ENCODE data around the gene TRAPPC2B.
"Not testable (repeated sequence)": the region's sequence is repeated elsewhere in the genome, so short reads cannot be mapped to it uniquely, and the experiment has no call there.

The TRAPPC2B gene

DNA sequence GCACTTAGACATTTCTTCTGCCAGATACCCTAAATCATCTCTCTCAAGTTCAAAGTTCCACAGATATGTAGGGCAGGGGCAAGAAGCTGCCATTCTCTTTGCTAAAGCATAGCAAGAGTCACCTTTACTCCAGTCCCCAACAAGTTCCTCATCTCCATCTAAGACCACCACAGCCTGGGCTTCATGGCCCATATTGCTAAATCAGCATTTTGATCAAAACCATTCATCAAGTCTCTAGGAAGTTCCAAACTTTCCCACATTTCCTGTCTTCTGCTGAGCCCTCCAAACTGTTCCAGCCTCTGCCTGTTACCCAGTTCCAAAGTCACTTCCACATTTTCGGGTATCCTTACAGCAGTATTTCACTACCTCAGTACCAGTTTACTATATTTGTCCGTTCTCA, 11.3 kb downstream of the TRAPPC2B start:
- DNase-seq, result not testable (repeated sequence)

DNA sequence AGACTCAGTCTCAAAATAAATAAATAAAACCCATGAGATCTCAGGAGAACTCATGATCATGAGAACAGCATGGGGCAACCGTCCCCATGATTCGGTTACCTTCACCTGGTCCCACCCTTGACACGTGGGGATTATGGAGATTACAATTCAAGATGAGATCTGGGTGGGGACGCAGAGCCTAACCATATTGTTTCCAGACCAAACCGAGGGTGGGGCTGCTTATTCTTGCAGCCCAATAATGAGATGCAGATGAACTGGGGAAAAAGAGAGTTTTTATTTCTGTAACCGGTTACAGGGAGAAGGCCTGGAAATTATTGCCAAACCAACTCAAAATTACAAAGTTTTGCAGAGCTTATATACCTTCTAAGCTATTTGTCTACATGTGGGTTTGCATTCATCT, 12.8 kb downstream of the TRAPPC2B start:
- DNase-seq, result no peak

- DNase-seq, result no peak
Observed at GRCh38 chr19:57377498-57378146, 14.3 kb downstream of the TRAPPC2B start.

GRCh38 chr19:57380923-57381322, 17.6 kb downstream of the TRAPPC2B start:
- DNase-seq, result no peak

- DNase-seq, result no peak
Observed at GRCh38 chr19:57382806-57383488, 19.6 kb downstream of the TRAPPC2B start.

DNA sequence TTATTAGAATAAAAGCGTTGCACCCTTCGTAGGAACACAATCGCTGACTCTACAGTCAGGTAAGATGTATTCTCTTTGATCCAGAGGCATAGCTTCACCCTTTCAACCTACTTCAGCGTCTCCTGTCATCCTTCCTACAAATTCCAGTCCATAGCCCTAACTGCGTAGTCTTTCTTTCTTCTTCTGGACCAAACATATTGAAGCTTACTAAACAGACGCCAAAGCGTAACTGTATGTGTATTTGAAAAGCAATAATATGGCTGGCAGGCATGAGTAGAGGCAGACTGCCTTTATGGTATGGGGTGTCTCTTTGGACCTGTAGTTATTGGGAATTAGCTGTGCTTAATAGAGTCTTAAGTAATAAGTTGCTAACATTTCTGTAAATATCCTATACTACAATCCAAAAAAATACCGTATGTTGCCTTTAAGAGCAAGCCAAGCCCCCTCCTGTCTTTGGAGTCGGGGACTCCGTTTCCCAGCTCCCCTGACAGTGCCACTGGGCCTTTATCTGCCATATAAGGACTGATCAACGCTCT, 25.9 kb downstream of the TRAPPC2B start:
- DNase-seq, result no peak

DNA sequence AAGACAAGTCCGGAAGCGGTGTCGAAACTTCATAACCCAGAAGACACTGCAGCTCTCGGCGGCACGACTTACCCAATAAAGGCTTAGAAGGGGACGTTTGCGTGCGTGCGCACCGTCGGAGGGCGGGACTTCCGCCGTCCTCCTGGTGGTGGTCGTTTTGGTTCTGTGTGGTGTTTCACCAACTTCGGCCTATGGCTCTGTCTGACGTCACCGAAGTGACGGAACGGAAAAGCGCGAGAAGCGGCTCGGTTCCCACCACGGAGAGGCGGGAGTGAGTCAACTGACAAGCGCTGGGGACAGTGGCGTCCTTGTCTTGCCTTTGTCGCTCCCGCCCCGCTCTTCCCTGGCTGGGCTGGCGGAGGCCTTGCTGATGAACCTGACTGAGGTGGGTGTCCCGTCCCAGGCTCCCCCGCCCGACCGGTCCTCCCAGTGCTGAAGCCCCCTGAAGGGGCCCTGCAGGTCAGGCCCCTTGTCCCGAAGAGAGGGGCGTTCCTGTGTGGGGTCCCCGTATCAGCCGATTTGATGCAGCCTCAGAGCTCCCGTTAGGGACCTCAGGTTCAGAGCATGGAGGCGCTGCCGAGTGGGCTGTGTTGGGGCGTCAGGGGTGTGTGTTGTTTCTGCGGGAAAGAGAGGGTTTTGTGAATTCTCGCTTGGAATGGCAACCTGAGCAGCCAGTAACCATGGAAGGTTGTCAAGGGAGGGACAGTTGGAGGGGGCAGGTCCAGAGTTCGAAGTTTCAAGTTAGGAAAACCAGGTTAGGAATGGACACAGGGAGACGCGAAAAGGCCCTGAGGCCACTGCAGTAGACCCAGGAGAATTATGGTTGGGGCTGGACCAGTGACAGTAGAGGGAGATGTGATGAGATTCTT, 26.6 kb downstream of the TRAPPC2B start, which contains the start of gene ZNF548:
TSS of gene ZNF548 (plus strand) at position 125 of the 869 bp plus-strand sequence. CDS start at position 371, 246 bp downstream.
- DNase-seq, result peak; percentile 92 to 98

- no peak for DNase-seq
Observed at GRCh38 chr19:57395710-57396109, 32.4 kb downstream of the TRAPPC2B start.

DNA sequence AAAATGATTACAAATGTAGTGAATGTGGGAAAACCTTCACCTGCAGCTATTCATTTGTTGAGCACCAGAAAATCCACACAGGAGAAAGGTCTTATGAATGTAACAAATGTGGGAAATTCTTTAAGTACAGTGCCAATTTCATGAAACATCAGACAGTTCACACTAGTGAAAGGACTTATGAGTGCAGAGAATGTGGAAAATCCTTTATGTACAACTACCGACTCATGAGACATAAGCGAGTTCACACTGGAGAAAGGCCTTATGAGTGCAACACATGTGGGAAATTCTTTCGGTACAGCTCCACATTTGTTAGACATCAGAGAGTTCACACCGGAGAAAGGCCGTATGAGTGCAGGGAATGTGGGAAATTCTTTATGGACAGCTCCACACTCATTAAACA, 35.5 kb downstream of the TRAPPC2B start:
- DNase-seq, result no peak

GRCh38 chr19:57403737-57404563, 40.6 kb downstream of the TRAPPC2B start:
- no peak for DNase-seq

GRCh38 chr19:57406516-57407123, 43.3 kb downstream of the TRAPPC2B start:
- DNase-seq, result peak; percentile 61 to 68

GRCh38 chr19:57410877-57411671, 47.7 kb downstream of the TRAPPC2B start, which contains the start of gene ZNF17:
Gene ZNF17 (plus strand): TSS chr19:57411161. CDS start chr19:57413616, 2,455 bp downstream.
- peak; percentile 89 to 93 for DNase-seq
